Effector memory CD8-positive, alpha-beta T cell (primary cell): Measurements from ENCODE around the gene PTPRM.

Experiments used
- ATAC-seq: fragments of 150-1000 bp; cut with Tn5 transposase; replicated peaks from 2 replicates; pipeline ENCODE4 v1.10.0; 2021; ENCODE audit warnings: mild to moderate bottlenecking, moderate library complexity
- DNase-seq, 3 experiments: peaks; one replicate each; pipeline ENCODE4 v3.0.0; 2021
- H3K27ac Mint-ChIP-seq, 2 donors: one replicate each; pipeline ENCODE4 v1.8.0; 2022; ENCODE audit warnings: mild to moderate bottlenecking in 2 of 2, mixed read lengths in 2 of 2, moderate library complexity in 2 of 2
- H3K27me3 Mint-ChIP-seq, 2 donors: one replicate each; pipeline ENCODE4 v1.8.0; 2022; ENCODE audit warnings: mixed read lengths in 2 of 2
- H3K36me3 Mint-ChIP-seq: one replicate; pipeline ENCODE4 v1.8.0; 2022; ENCODE audit warnings: mild to moderate bottlenecking, moderate library complexity, mixed read lengths; ENCODE audit not compliant: insufficient read depth
- H3K4me1 Mint-ChIP-seq, 2 donors: one replicate each; pipeline ENCODE4 v1.8.0; 2022; ENCODE audit warnings: low read depth in 2 of 2, mixed read lengths in 2 of 2
- H3K4me3 Mint-ChIP-seq, 2 donors: one replicate each; pipeline ENCODE4 v1.8.0; 2022; ENCODE audit warnings: mild to moderate bottlenecking in 2 of 2, mixed read lengths in 2 of 2, moderate library complexity in 2 of 2
- H3K9me3 Mint-ChIP-seq, 2 donors: one replicate each; pipeline ENCODE4 v1.8.0; 2022; ENCODE audit warnings: mixed read lengths in 2 of 2

Gene PTPRM

GRCh38 chr18:8313043-8313442 is 745.9 kb downstream of the PTPRM start:
- H3K27ac Mint-ChIP-seq: no peak overlapping the region

GRCh38 chr18:8314124-8314523 is 747.0 kb downstream of the PTPRM start:
- no peak overlapping the region for H3K4me3 Mint-ChIP-seq
- no peaks in the 10 kb centered on the region for H3K4me1 Mint-ChIP-seq
- no peak overlapping the region for H3K27ac Mint-ChIP-seq

More at GRCh38 chr18:8313043-8313442, 745.9 kb downstream of the PTPRM start:
- Mint-ChIP-seq H3K27me3 (no peaks in the 10 kb centered on the region), H3K36me3 (peaks cover 2% of the 10 kb centered on the region), H3K4me1 (no peaks in the 10 kb centered on the region), H3K9me3 (peaks cover 0 to 7% of the 10 kb centered on the region in 2 donors), H3K4me3 (no peak overlapping the region)
- ATAC-seq (no peak), DNase-seq (no peak)

GRCh38 chr18:8319798-8320489 is 752.8 kb downstream of the PTPRM start:
- Mint-ChIP-seq H3K4me1 (no peaks in the 10 kb centered on the region), H3K27me3 (no peaks in the 10 kb centered on the region), H3K9me3 (peaks cover 2 to 18% of the 10 kb centered on the region in 2 donors), H3K4me3 (no peak overlapping the region), H3K27ac (no peak overlapping the region), H3K36me3 (peaks cover 2% of the 10 kb centered on the region)
- no peak for DNase-seq
- ATAC-seq: no peak

More at GRCh38 chr18:8314124-8314523, 747.0 kb downstream of the PTPRM start:
- no peak for DNase-seq
- H3K9me3 Mint-ChIP-seq: peaks cover 0 to 8% of the 10 kb centered on the region in 2 donors
- H3K36me3 Mint-ChIP-seq: peaks cover 2% of the 10 kb centered on the region
- no peaks in the 10 kb centered on the region for H3K27me3 Mint-ChIP-seq
- ATAC-seq: no peak

GRCh38 chr18:8322486-8322885 is 755.4 kb downstream of the PTPRM start:
- no peaks in the 10 kb centered on the region for H3K4me1 Mint-ChIP-seq
- H3K27me3 Mint-ChIP-seq: no peaks in the 10 kb centered on the region
- peaks cover 2 to 10% of the 10 kb centered on the region in 2 donors for H3K9me3 Mint-ChIP-seq
- no peaks in the 10 kb centered on the region for H3K36me3 Mint-ChIP-seq
- ATAC-seq (no peak), DNase-seq (no peak)
- H3K27ac Mint-ChIP-seq: no peak overlapping the region
- H3K4me3 Mint-ChIP-seq: no peak overlapping the region

GRCh38 chr18:8324343-8325065 is 757.4 kb downstream of the PTPRM start:
- H3K4me1 Mint-ChIP-seq: no peaks in the 10 kb centered on the region
- H3K27me3 Mint-ChIP-seq: no peaks in the 10 kb centered on the region
- no peaks in the 10 kb centered on the region for H3K36me3 Mint-ChIP-seq
- peaks cover 2 to 6% of the 10 kb centered on the region in 2 donors for H3K9me3 Mint-ChIP-seq
- ATAC-seq: no peak
- H3K4me3 Mint-ChIP-seq: no peak overlapping the region
- H3K27ac Mint-ChIP-seq: no peak overlapping the region
- no peak for DNase-seq

GRCh38 chr18:8326763-8327394 is 759.8 kb downstream of the PTPRM start:
- no peak overlapping the region for H3K27ac Mint-ChIP-seq
- ATAC-seq: no peak
- H3K4me3 Mint-ChIP-seq: no peak overlapping the region
- H3K9me3 Mint-ChIP-seq: no peaks in the 10 kb centered on the region
- DNase-seq: no peak
- H3K4me1 Mint-ChIP-seq: no peaks in the 10 kb centered on the region
- no peaks in the 10 kb centered on the region for H3K36me3 Mint-ChIP-seq
- no peaks in the 10 kb centered on the region for H3K27me3 Mint-ChIP-seq

- H3K27ac Mint-ChIP-seq: no peak overlapping the region
- no peaks in the 10 kb centered on the region for H3K9me3 Mint-ChIP-seq
- H3K4me1 Mint-ChIP-seq: no peaks in the 10 kb centered on the region
- no peaks in the 10 kb centered on the region for H3K27me3 Mint-ChIP-seq
- no peak overlapping the region for H3K4me3 Mint-ChIP-seq
- DNase-seq (no peak), ATAC-seq (no peak)
- no peaks in the 10 kb centered on the region for H3K36me3 Mint-ChIP-seq
Observed at GRCh38 chr18:8328126-8328525, 761.0 kb downstream of the PTPRM start.

- DNase-seq (no peak), ATAC-seq (no peak)
- no peak overlapping the region for H3K27ac Mint-ChIP-seq
- H3K27me3 Mint-ChIP-seq: no peaks in the 10 kb centered on the region
- H3K36me3 Mint-ChIP-seq: peaks cover 2% of the 10 kb centered on the region
- no peak overlapping the region for H3K4me3 Mint-ChIP-seq
- H3K9me3 Mint-ChIP-seq: no peaks in the 10 kb centered on the region
- no peaks in the 10 kb centered on the region for H3K4me1 Mint-ChIP-seq
Observed at GRCh38 chr18:8329186-8329771, 762.2 kb downstream of the PTPRM start.

GRCh38 chr18:8330575-8330974 is 763.5 kb downstream of the PTPRM start:
- H3K9me3 Mint-ChIP-seq: no peaks in the 10 kb centered on the region
- H3K27ac Mint-ChIP-seq: no peak overlapping the region
- no peak for ATAC-seq
- H3K36me3 Mint-ChIP-seq: peaks cover 3% of the 10 kb centered on the region
- H3K4me1 Mint-ChIP-seq: no peaks in the 10 kb centered on the region
- no peaks in the 10 kb centered on the region for H3K27me3 Mint-ChIP-seq
- DNase-seq: no peak
- H3K4me3 Mint-ChIP-seq: no peak overlapping the region

GRCh38 chr18:8332286-8332685 is 765.2 kb downstream of the PTPRM start:
- H3K27me3 Mint-ChIP-seq: no peaks in the 10 kb centered on the region
- peaks cover 3% of the 10 kb centered on the region for H3K36me3 Mint-ChIP-seq
- no peaks in the 10 kb centered on the region for H3K4me1 Mint-ChIP-seq
- ATAC-seq (no peak), DNase-seq (no peak)
- H3K27ac Mint-ChIP-seq: no peak overlapping the region
- H3K9me3 Mint-ChIP-seq: no peaks in the 10 kb centered on the region
- H3K4me3 Mint-ChIP-seq: no peak overlapping the region

- ATAC-seq (no peak), DNase-seq (no peak)
- H3K27me3 Mint-ChIP-seq: no peaks in the 10 kb centered on the region
- no peaks in the 10 kb centered on the region for H3K4me1 Mint-ChIP-seq
- peaks cover 3% of the 10 kb centered on the region for H3K36me3 Mint-ChIP-seq
- no peaks in the 10 kb centered on the region for H3K9me3 Mint-ChIP-seq
- H3K4me3 Mint-ChIP-seq: no peak overlapping the region
- no peak overlapping the region for H3K27ac Mint-ChIP-seq
Observed at GRCh38 chr18:8333961-8334360, 766.8 kb downstream of the PTPRM start.

- Mint-ChIP-seq H3K27me3 (no peaks in the 10 kb centered on the region), H3K9me3 (no peaks in the 10 kb centered on the region), H3K4me1 (no peaks in the 10 kb centered on the region), H3K4me3 (no peak overlapping the region), H3K36me3 (peaks cover 3% of the 10 kb centered on the region), H3K27ac (no peak overlapping the region)
- DNase-seq (no peak), ATAC-seq (no peak)
Observed at GRCh38 chr18:8337211-8337610, 770.1 kb downstream of the PTPRM start.

GRCh38 chr18:8339210-8339609 is 772.1 kb downstream of the PTPRM start:
- Mint-ChIP-seq H3K36me3 (peaks cover 2% of the 10 kb centered on the region), H3K27ac (no peak overlapping the region), H3K27me3 (no peaks in the 10 kb centered on the region), H3K4me1 (no peaks in the 10 kb centered on the region), H3K9me3 (no peaks in the 10 kb centered on the region), H3K4me3 (no peak overlapping the region)
- ATAC-seq (no peak), DNase-seq (no peak)
